ACC112 (cell line): Measurements from ENCODE around the gene EYA4.

Experiments
- H2AFZ ChIP-seq: fragments of 200-600 bp; sonication (generic); one replicate; pipeline ENCODE4 v1.6.0; 2017; ENCODE audit warnings: antibody characterized with exemption, low read length; ENCODE audit not compliant: unreplicated experiment
- H3K27ac ChIP-seq: fragments of 200-600 bp; sonication (generic); 2 replicates; pipeline ENCODE4 v1.5.1; 2014; ENCODE audit warnings: low read depth, mild to moderate bottlenecking, antibody characterized with exemption, low read length, moderate library complexity
- H3K27me3 ChIP-seq: fragments of 200-600 bp; sonication (generic); 2 replicates; pipeline ENCODE4 v1.6.1; 2014; ENCODE audit warnings: mild to moderate bottlenecking, antibody characterized with exemption, low read length, moderate library complexity, mixed read lengths; ENCODE audit not compliant: insufficient read depth
- H3K36me3 ChIP-seq: fragments of 200-600 bp; sonication (generic); 2 replicates; pipeline ENCODE4 v1.6.1; 2016; ENCODE audit warnings: mild to moderate bottlenecking, antibody characterized with exemption, low read length, moderate library complexity, mixed read lengths; ENCODE audit not compliant: insufficient read depth
- H3K4me1 ChIP-seq: fragments of 200-600 bp; sonication (generic); one replicate; pipeline ENCODE4 v1.6.1; 2016; ENCODE audit warnings: low read length, mixed read lengths; ENCODE audit not compliant: insufficient read depth, unreplicated experiment, control insufficient read depth
- H3K4me3 ChIP-seq: fragments of 200-600 bp; sonication (generic); 2 replicates; pipeline ENCODE4 v1.5.1; 2014; ENCODE audit warnings: mild to moderate bottlenecking, low read depth, low read length
- H3K79me2 ChIP-seq: fragments of 200-600 bp; sonication (generic); one replicate; pipeline ENCODE4 v1.6.0; 2016; ENCODE audit warnings: low read length; ENCODE audit not compliant: control insufficient read depth, unreplicated experiment, insufficient read depth

The EYA4 gene

DNA sequence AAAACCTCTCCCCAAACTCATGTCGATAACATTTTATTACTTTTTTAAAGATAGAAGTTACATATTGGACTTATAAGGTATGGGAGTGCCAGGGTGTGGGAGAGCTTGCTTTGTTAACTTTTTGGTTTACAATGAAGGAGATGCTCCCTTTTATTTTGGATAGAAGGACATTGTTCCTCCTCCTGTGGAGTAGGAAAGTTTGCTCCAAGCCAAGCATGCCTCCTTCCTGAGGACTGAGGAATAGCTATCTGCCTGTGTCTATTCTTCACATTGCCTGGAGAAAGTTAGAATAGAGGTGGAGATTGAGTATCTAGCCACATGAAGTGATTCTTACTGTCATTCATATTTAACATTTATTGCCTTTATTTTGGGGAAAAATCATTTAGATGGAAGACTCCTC, 71.9 kb downstream of the EYA4 start:
- Histone ChIP-seq H3K4me3 (no peak overlapping the region), H3K4me1 (peaks cover 6% of the 10 kb centered on the region), H3K36me3 (no peaks in the 10 kb centered on the region), H2AFZ (no peak overlapping the region), H3K79me2 (no peaks in the 10 kb centered on the region), H3K27me3 (no peaks in the 10 kb centered on the region), H3K27ac (no peak overlapping the region)

DNA sequence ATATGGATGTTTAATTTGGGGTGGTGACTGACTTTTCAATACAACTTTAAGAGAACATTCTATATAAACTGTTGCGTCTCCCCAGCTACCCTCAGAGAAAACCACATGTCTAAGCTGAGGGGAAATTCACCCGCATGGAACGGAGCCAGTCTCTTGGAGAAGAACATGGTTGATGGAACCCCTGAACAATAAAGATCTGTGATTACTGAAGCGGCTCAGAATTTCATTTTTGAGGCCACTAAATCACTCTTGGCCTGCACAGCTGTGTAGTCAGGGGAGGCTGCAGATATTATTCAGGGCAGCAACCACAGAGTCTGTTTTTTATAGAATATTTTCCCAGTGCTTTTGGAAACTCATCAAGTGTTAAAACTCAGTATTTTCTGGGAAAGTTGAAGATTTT, 73.8 kb downstream of the EYA4 start:
- H3K27ac ChIP-seq: no peak overlapping the region
- no peaks in the 10 kb centered on the region for H3K36me3 ChIP-seq
- H3K4me1 ChIP-seq: no peaks in the 10 kb centered on the region
- no peak overlapping the region for H3K4me3 ChIP-seq
- no peak overlapping the region for H2AFZ ChIP-seq
- no peaks in the 10 kb centered on the region for H3K79me2 ChIP-seq
- no peaks in the 10 kb centered on the region for H3K27me3 ChIP-seq

DNA sequence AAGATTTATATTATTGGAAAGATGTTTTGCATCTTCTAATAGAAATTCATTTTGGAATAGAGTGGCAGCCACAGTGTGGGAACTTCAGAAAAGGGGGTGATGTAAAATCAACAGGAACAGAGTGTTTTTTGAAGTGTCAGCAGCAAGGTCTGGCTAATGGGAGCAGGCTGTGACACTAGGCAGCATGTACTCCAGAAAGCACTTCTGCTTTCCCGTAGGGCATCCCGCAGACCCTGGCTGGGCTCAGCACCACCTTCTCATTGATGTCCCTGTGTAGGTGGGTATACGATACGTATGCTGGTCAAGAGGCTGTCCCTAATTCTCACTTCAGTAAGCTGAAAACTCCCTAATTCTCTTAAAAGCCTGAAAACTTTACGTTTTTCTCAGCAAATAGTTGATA, 74.7 kb downstream of the EYA4 start:
- Histone ChIP-seq H2AFZ (no peak overlapping the region), H3K4me3 (no peak overlapping the region), H3K27me3 (no peaks in the 10 kb centered on the region), H3K79me2 (no peaks in the 10 kb centered on the region), H3K27ac (no peak overlapping the region), H3K36me3 (no peaks in the 10 kb centered on the region), H3K4me1 (no peaks in the 10 kb centered on the region)

DNA sequence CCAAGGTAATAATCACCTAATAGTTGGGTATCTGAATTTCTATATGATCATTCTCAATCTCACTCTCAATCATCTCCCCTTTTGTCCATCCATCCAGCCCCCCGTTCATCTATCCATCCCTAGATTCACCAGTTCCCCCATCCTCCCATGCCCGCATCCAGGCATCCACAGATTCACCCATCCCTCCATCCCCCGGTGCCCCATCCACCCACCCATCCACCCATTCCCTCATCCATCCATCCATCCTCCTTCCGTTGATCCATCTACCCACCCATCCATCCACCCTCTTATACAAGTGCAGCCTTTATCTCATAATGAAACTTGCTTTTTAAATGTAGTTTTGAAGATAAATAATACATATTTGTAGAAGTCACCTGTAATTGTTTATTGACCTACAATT, 76.5 kb downstream of the EYA4 start:
- no peak overlapping the region for H2AFZ ChIP-seq
- H3K79me2 ChIP-seq: no peaks in the 10 kb centered on the region
- H3K4me1 ChIP-seq: no peaks in the 10 kb centered on the region
- no peaks in the 10 kb centered on the region for H3K27me3 ChIP-seq
- no peak overlapping the region for H3K27ac ChIP-seq
- no peaks in the 10 kb centered on the region for H3K36me3 ChIP-seq
- H3K4me3 ChIP-seq: no peak overlapping the region

DNA sequence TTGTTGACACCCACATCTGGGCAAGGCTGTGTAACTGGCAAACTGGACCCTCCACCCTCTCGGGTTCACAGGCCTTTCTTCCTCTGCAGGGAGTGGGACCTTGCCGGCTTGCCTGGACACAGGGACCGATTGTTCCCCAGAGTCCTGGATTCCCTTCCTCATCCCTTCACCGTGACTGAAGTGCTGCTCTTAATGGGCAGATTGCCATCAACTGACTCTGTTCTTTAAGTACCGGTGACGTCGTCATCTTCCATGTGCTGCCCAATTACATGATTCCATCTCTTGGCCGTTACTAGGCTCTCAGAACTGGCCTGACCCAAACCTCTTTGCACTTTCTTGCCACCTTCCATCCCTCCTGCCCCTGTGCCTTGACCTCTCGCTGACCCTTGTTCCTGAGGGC, 85.4 kb downstream of the EYA4 start:
- Histone ChIP-seq H3K27ac (no peak overlapping the region), H3K4me1 (no peaks in the 10 kb centered on the region), H2AFZ (no peak overlapping the region), H3K36me3 (no peaks in the 10 kb centered on the region), H3K79me2 (no peaks in the 10 kb centered on the region), H3K4me3 (no peak overlapping the region), H3K27me3 (no peaks in the 10 kb centered on the region)

DNA sequence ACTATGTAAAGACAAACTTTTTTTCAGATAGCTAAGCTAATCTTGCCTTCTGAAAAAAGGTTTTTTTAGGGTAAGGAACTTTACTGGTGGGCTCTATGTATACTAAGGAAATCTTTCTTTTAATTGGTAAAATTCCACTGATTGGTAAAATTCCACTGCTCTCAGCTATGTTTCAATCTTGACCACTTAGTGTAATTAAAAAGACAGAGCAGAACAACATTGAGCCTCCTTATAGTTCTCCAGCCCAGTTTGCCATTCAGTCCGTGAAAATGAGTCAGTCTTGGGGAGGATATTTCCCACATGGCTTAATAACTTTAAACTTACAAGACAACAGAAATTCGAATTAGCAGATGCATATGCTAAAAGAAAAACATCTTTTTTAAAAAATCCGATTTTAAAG, 92.7 kb downstream of the EYA4 start:
- Histone ChIP-seq H3K4me3 (no peak overlapping the region), H3K36me3 (no peaks in the 10 kb centered on the region), H3K27ac (peak overlapping the region; percentile 9; the same call in 1 of the 2 replicates), H2AFZ (no peak overlapping the region), H3K79me2 (no peaks in the 10 kb centered on the region), H3K4me1 (peaks cover 24% of the 10 kb centered on the region), H3K27me3 (no peaks in the 10 kb centered on the region)

DNA sequence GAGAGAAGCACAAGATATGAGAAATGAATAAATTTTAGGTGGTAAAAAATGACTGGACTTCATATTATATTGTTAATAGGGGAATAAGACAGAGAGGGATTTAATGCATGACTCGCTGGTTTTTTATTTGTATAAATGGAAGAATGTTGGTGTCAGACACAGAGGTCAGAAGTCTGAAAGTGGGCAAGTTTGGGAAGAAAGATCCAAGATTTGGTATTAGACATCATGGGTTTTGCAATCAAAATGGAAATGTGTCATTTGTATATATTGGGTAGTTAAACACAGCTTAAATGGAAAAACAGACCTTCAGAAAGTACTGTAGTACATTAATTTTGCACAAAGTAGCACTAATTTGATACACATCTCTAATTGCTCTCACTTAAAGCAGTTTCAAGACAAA, 96.2 kb downstream of the EYA4 start:
- H3K4me1 ChIP-seq: peaks cover 53% of the 10 kb centered on the region
- peak overlapping the region; percentile 35; the same call in 1 of the 2 replicates for H3K27ac ChIP-seq
- no peaks in the 10 kb centered on the region for H3K36me3 ChIP-seq
- no peaks in the 10 kb centered on the region for H3K79me2 ChIP-seq
- H3K4me3 ChIP-seq: no peak overlapping the region
- no peak overlapping the region for H2AFZ ChIP-seq
- H3K27me3 ChIP-seq: no peaks in the 10 kb centered on the region

DNA sequence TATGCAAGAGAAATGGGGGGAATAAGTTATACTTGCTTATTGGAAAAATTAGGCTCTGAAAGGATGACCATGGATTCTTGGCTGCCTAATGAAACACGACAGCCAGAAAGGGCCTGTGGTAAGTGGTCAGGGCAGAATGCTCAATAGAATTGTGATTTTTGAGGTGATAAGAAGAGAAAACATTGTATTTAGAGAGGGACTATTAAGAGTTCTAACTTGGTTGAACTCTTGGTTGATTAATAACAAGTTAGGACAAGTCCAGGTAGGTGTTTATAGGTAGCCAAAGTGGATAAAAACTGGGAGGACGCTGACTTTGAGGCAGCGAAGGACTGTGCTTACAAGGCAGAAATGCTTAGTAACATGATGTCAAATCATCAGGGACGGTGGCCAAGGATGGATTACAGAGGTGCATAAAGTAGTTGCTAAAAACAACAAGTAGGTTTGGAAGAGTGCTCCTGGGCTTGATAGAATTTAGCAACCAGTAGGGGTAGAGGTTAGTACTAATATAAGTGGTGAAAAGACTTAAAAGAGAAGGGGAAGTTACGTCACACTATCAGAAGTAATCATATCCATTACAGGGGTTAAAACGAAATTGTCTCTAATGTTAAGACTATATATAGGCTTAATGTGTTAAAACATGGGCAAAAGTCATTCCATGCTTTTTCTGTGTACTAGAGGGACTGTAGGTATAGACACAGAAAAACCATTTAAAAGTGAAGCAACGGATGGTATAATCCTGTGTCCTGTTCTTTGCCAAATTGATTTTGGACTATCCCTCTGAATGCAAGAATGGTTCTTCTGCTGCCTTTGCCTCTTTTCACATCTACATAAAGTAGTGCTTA, 98.6 kb downstream of the EYA4 start:
- no peak overlapping the region for H3K27ac ChIP-seq
- no peaks in the 10 kb centered on the region for H3K79me2 ChIP-seq
- H2AFZ ChIP-seq: no peak overlapping the region
- H3K4me1 ChIP-seq: peaks cover 39% of the 10 kb centered on the region
- no peaks in the 10 kb centered on the region for H3K36me3 ChIP-seq
- no peak overlapping the region for H3K4me3 ChIP-seq
- H3K27me3 ChIP-seq: no peaks in the 10 kb centered on the region

DNA sequence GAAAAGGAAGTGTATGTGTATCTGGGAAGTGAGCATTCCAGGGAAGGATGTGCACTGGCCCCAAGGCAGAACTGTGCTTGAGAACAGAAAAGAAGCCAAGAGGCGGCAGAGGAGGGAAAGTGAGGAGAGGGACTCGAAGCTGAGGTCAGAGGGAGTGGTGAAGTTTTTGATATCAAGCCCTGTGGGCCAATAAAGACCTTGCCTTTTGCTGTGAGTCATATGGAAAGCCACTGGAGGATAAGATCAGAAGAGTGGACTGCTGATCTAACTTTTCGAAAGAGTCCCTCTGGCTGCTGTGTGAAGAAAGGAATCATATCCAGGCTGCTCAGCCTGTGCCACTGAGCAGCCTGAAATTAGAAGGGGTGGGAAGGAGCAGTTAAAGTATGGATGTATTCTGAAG, 99.4 kb downstream of the EYA4 start:
- H3K36me3 ChIP-seq: no peaks in the 10 kb centered on the region
- H3K4me3 ChIP-seq: no peak overlapping the region
- peaks cover 39% of the 10 kb centered on the region for H3K4me1 ChIP-seq
- H3K79me2 ChIP-seq: no peaks in the 10 kb centered on the region
- H3K27me3 ChIP-seq: no peaks in the 10 kb centered on the region
- H2AFZ ChIP-seq: no peak overlapping the region
- H3K27ac ChIP-seq: peak overlapping the region; percentile 52

DNA sequence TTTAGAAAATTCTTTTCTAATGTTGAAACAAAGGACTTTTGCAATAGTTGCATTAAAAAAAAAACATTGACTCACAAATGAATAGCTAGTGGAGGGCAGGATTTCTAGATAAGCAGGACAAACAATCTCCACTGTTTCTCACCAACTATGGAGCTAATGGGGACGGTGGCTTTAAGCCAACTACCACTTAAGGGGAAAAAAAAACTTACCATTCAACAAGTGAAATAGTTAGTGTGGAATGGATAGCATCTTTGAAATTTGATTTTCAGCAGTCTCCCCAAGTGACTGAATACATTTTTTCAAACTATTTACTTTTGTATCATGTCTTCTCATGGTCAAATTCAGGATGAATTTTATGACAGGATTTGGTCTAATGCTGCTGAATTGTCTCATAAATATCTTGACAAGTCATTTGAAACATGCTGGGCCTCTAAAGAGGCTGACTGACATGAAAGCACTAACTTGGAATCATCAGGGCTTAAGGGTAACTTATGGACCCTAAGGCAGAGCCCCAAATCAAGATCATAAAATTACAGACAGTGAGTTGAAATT, 100.5 kb downstream of the EYA4 start:
- Histone ChIP-seq H3K27me3 (no peaks in the 10 kb centered on the region), H3K27ac (peak overlapping the region; percentile 62), H3K4me1 (peaks cover 38% of the 10 kb centered on the region), H2AFZ (no peak overlapping the region), H3K4me3 (no peak overlapping the region; the same call in 1 of the 2 replicates), H3K36me3 (no peaks in the 10 kb centered on the region), H3K79me2 (no peaks in the 10 kb centered on the region)

DNA sequence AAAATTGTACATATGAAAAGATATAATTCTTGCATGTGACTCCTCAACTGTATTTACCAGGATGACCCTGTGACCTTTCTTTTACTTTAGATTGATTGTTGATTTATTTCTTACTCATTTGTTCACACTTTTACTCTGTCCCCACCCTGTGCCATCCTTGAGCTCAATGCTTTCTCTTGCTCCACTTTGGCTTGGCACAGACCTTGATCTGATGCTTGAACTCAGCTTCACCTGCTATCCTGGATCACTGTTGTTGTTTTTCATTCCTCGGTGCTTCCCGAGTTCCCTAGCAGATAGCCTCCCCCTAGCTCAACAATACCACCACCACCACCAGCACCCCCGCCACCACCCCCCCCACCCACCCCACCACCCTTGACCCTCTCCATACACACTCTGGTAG, 102.1 kb downstream of the EYA4 start:
- Histone ChIP-seq H3K4me3 (no peak overlapping the region), H3K36me3 (no peaks in the 10 kb centered on the region), H3K4me1 (peaks cover 30% of the 10 kb centered on the region), H3K27me3 (no peaks in the 10 kb centered on the region), H3K27ac (no peak overlapping the region), H3K79me2 (no peaks in the 10 kb centered on the region), H2AFZ (no peak overlapping the region)
